ENCODE measurements around the gene PDE4D.

The PDE4D gene

DNA sequence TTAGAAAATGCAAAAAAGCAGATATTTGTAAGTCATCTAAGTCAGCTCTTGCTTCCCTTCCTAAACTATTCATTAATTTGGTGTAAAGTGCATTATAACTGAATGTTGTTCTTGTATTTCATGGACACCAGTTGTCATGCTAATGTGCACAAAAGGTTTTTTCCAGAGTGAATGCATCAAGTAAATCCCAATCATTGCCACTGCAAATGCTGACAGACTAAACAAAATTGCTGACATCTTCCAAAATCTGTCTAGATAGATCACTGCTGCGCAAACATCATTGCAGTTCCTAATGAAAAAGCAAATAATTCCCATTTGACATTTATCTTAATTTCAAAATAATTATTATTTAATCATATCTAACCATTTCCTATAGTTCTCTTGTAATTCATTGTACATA is 161.7 kb downstream of the PDE4D start:
- Histone ChIP-seq H3K27me3 (ENCODE audit: control insufficient read depth in 1 of 2, insufficient read depth in 2 of 2, low read length in 2 of 2) (no peaks in the 10 kb centered on the region), H3K9me3 (ENCODE audit: control insufficient read depth in 1 of 2, low read length in 2 of 2) (no peaks in the 10 kb centered on the region), H3K4me3 (ENCODE audit: low read depth in 1 of 2, low read length in 2 of 2) (no peak overlapping the region), H3K9ac (ENCODE audit: low read depth in 1 of 2, low read length in 2 of 2) (no peak overlapping the region), H3K4me1 (ENCODE audit: control insufficient read depth in 1 of 2, insufficient read depth in 2 of 2, low read length in 2 of 2) (no peaks in the 10 kb centered on the region), H3K36me3 (ENCODE audit: control insufficient read depth in 1 of 2, insufficient read depth in 2 of 2, low read length in 2 of 2) (no peaks in the 10 kb centered on the region), H3K27ac (ENCODE audit: low read depth, low read length) (no peak overlapping the region)

DNA sequence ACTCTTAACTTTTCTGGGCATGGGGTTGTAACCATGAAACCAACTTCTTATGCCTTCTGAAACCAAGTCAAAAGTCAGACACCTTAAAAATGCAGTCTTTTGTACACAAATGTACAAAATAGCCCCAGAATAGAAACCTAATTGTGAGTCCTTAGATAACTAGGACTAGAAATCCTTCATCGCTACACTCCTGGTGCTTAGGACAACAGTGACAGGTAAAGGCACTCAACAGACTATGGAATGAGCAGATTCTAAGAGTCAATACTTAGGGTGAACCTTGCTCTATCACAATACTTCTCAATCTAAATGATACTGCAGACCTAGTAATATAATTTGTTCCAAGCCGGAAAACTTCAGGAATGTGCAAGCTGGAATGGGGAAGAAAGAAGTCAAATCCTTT is 163.7 kb downstream of the PDE4D start:
- no peaks in the 10 kb centered on the region for H3K4me1 ChIP-seq (ENCODE audit: control insufficient read depth in 1 of 2, insufficient read depth in 2 of 2, low read length in 2 of 2)
- no peaks in the 10 kb centered on the region for H3K36me3 ChIP-seq (ENCODE audit: control insufficient read depth in 1 of 2, insufficient read depth in 2 of 2, low read length in 2 of 2)
- H3K27ac ChIP-seq (ENCODE audit: low read depth, low read length) = no peak overlapping the region
- H3K9ac ChIP-seq (ENCODE audit: low read depth in 1 of 2, low read length in 2 of 2) = no peak overlapping the region
- no peaks in the 10 kb centered on the region for H3K9me3 ChIP-seq (ENCODE audit: control insufficient read depth in 1 of 2, low read length in 2 of 2)
- no peak overlapping the region for H3K4me3 ChIP-seq (ENCODE audit: low read depth in 1 of 2, low read length in 2 of 2)
- no peaks in the 10 kb centered on the region for H3K27me3 ChIP-seq (ENCODE audit: control insufficient read depth in 1 of 2, insufficient read depth in 2 of 2, low read length in 2 of 2)

DNA sequence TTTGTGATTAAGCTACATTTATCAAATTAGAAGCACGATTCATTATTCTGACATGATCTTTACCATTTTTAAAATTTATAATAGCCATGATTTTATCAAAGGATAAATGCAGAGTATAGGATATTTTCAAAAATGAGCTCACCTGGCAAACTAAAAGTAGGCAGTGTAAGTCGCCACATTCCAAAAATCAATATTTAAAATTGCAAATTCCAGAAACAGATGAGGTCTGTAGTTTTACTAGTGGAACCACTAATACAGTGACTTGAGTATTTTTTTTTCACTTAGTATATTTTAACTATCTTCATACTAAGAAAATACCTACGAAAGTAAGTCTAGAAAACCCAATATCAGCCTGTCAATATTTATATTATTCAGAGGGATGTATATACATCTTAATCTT is 164.2 kb downstream of the PDE4D start:
- Histone ChIP-seq H3K27me3 (ENCODE audit: control insufficient read depth in 1 of 2, insufficient read depth in 2 of 2, low read length in 2 of 2) (no peaks in the 10 kb centered on the region), H3K27ac (ENCODE audit: low read depth, low read length) (no peak overlapping the region), H3K4me3 (ENCODE audit: low read depth in 1 of 2, low read length in 2 of 2) (no peak overlapping the region), H3K9me3 (ENCODE audit: control insufficient read depth in 1 of 2, low read length in 2 of 2) (no peaks in the 10 kb centered on the region), H3K36me3 (ENCODE audit: control insufficient read depth in 1 of 2, insufficient read depth in 2 of 2, low read length in 2 of 2) (no peaks in the 10 kb centered on the region), H3K4me1 (ENCODE audit: control insufficient read depth in 1 of 2, insufficient read depth in 2 of 2, low read length in 2 of 2) (no peaks in the 10 kb centered on the region), H3K9ac (ENCODE audit: low read depth in 1 of 2, low read length in 2 of 2) (no peak overlapping the region)

DNA sequence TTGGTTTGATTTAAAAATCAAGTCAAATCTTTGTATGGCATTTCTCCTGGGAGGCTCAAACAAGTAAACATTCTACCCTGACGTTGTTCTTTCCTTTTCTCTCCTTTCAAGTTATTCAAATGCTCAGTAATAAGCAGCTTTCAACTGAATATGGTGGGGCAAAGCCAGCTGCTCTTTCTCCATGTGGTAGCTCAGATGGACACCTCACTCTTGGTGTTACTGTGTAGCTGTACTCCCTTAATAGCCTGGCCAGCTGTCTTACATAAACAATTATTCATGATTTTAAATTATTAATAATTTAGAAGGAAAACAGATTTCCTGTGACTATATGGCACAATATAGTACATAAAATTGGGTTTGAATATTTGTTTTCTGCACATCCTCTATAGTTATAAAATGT is 165.2 kb downstream of the PDE4D start:
- H3K9me3 ChIP-seq (ENCODE audit: control insufficient read depth in 1 of 2, low read length in 2 of 2) = no peaks in the 10 kb centered on the region
- no peak overlapping the region for H3K27ac ChIP-seq (ENCODE audit: low read depth, low read length)
- H3K9ac ChIP-seq (ENCODE audit: low read depth in 1 of 2, low read length in 2 of 2) = no peak overlapping the region
- no peaks in the 10 kb centered on the region for H3K4me1 ChIP-seq (ENCODE audit: control insufficient read depth in 1 of 2, insufficient read depth in 2 of 2, low read length in 2 of 2)
- no peaks in the 10 kb centered on the region for H3K36me3 ChIP-seq (ENCODE audit: control insufficient read depth in 1 of 2, insufficient read depth in 2 of 2, low read length in 2 of 2)
- no peaks in the 10 kb centered on the region for H3K27me3 ChIP-seq (ENCODE audit: control insufficient read depth in 1 of 2, insufficient read depth in 2 of 2, low read length in 2 of 2)
- H3K4me3 ChIP-seq (ENCODE audit: low read depth in 1 of 2, low read length in 2 of 2) = no peak overlapping the region

DNA sequence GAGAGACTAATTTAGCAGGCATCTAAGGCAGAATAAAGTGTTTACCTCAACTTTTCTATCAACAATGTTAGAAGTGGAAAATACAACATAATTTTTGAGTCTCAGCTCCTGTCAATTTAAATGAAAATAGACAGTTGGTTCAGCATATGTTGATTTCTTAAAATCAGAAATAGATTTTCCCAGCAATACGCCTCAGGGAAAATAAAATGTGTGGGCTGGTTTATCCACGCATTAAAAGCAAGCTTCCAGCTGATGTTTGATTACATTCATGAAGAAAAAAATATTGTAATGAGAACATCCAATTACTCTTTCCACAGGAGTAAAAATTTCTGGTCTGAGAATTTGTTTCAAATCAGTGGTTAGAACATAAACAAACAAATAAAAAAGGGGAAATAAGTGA is 166.3 kb downstream of the PDE4D start:
- no peak overlapping the region for H3K27ac ChIP-seq (ENCODE audit: low read depth, low read length)
- no peaks in the 10 kb centered on the region for H3K4me1 ChIP-seq (ENCODE audit: control insufficient read depth in 1 of 2, insufficient read depth in 2 of 2, low read length in 2 of 2)

DNA sequence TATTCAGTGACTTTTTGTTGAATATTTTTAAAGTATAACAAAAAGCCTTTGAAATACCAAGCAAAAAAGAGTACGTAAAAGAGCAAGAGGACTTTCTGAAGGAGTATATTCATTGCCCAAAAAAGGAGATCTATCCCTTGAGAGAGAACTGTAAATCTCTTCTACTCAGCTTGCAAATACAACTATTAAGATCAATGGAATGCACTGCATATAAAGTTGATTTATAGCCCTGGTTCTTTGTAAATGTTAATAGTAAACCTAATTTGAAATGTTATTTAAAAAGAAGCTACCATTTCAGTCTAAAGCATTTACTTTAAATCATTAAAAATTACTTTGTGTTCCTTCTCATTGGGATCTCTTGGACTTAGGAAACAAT is 168.1 kb downstream of the PDE4D start:
- H3K9ac ChIP-seq (ENCODE audit: low read depth in 1 of 2, low read length in 2 of 2) = no peak overlapping the region
- H3K27ac ChIP-seq (ENCODE audit: low read depth, low read length) = no peak overlapping the region

More for the DNA sequence above, 166.3 kb downstream of the PDE4D start:
- Histone ChIP-seq H3K9ac (ENCODE audit: low read depth in 1 of 2, low read length in 2 of 2) (no peak overlapping the region), H3K27me3 (ENCODE audit: control insufficient read depth in 1 of 2, insufficient read depth in 2 of 2, low read length in 2 of 2) (no peaks in the 10 kb centered on the region), H3K4me3 (ENCODE audit: low read depth in 1 of 2, low read length in 2 of 2) (no peak overlapping the region), H3K36me3 (ENCODE audit: control insufficient read depth in 1 of 2, insufficient read depth in 2 of 2, low read length in 2 of 2) (no peaks in the 10 kb centered on the region), H3K9me3 (ENCODE audit: control insufficient read depth in 1 of 2, low read length in 2 of 2) (no peaks in the 10 kb centered on the region)

DNA sequence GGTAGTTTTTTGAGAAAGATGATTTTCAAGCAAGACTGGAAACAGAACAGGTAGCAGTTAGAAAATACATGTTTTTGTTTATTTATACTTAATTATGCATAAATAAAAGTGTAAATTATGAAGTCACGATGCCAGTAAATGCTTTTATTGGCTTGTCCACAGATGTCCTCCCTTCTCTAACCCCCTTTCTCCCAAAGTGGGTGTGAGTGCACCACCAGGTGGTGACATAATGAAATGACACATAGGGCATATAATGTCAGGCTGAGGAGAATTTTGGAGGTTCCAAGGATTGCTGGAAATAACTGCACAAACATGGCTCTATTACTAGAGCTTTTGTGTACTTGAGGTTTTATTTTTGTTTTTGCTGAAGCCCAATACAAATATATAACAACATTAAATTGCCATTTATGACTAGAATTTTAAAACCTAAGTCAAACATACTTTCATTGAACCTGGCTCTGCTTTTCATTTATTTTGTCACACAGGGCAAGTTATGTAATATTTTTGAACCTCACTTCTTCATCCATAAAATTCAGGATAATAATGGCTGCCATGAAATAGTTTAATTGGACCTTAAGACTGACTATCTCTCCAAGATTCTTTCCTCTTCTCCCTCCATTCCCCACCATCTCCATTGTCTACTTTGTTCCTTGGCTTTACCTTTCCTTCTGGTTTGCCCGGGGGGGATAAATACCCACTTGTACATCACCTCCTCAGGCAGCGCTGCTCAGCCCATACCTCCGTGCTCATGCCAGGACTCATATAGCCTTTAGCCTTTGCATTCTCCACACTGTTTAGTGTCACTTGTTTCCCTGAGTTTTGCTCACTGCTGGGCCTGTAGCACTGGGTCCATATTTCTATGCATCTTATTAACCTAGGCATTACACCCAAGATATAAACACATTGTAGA is 168.8 kb downstream of the PDE4D start:
- Histone ChIP-seq H3K27me3 (ENCODE audit: control insufficient read depth in 1 of 2, insufficient read depth in 2 of 2, low read length in 2 of 2) (no peaks in the 10 kb centered on the region), H3K4me3 (ENCODE audit: low read depth in 1 of 2, low read length in 2 of 2) (no peak overlapping the region), H3K36me3 (ENCODE audit: control insufficient read depth in 1 of 2, insufficient read depth in 2 of 2, low read length in 2 of 2) (no peaks in the 10 kb centered on the region), H3K9me3 (ENCODE audit: control insufficient read depth in 1 of 2, low read length in 2 of 2) (no peaks in the 10 kb centered on the region), H3K27ac (ENCODE audit: low read depth, low read length) (no peak overlapping the region), H3K4me1 (ENCODE audit: control insufficient read depth in 1 of 2, insufficient read depth in 2 of 2, low read length in 2 of 2) (no peaks in the 10 kb centered on the region), H3K9ac (ENCODE audit: low read depth in 1 of 2, low read length in 2 of 2) (no peak overlapping the region)

More for the DNA sequence above, 168.1 kb downstream of the PDE4D start:
- Histone ChIP-seq H3K4me1 (ENCODE audit: control insufficient read depth in 1 of 2, insufficient read depth in 2 of 2, low read length in 2 of 2) (no peaks in the 10 kb centered on the region), H3K36me3 (ENCODE audit: control insufficient read depth in 1 of 2, insufficient read depth in 2 of 2, low read length in 2 of 2) (no peaks in the 10 kb centered on the region), H3K9me3 (ENCODE audit: control insufficient read depth in 1 of 2, low read length in 2 of 2) (no peaks in the 10 kb centered on the region), H3K27me3 (ENCODE audit: control insufficient read depth in 1 of 2, insufficient read depth in 2 of 2, low read length in 2 of 2) (no peaks in the 10 kb centered on the region), H3K4me3 (ENCODE audit: low read depth in 1 of 2, low read length in 2 of 2) (no peak overlapping the region)

DNA sequence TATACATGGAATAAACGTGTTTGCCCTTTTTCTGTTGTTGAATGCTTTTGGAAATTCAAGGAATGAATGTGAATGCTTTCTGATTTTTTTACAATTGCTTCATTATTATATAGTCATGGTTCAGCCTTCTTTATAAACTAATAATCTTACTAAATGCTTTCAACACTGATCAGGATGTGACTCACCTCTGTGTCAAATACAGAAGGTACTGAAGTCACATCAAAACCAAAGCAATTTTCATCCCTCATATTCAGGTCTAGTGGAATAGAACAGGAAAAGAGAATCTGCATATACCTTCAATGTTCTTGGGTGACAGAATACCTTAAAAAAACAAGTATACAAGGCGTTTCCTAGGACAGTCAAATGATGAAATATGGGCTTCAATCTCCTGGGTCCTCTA is 170.7 kb downstream of the PDE4D start:
- Histone ChIP-seq H3K36me3 (ENCODE audit: control insufficient read depth in 1 of 2, insufficient read depth in 2 of 2, low read length in 2 of 2) (no peaks in the 10 kb centered on the region), H3K27ac (ENCODE audit: low read depth, low read length) (no peak overlapping the region), H3K9me3 (ENCODE audit: control insufficient read depth in 1 of 2, low read length in 2 of 2) (no peaks in the 10 kb centered on the region), H3K4me1 (ENCODE audit: control insufficient read depth in 1 of 2, insufficient read depth in 2 of 2, low read length in 2 of 2) (no peaks in the 10 kb centered on the region), H3K9ac (ENCODE audit: low read depth in 1 of 2, low read length in 2 of 2) (no peak overlapping the region), H3K4me3 (ENCODE audit: low read depth in 1 of 2, low read length in 2 of 2) (no peak overlapping the region), H3K27me3 (ENCODE audit: control insufficient read depth in 1 of 2, insufficient read depth in 2 of 2, low read length in 2 of 2) (no peaks in the 10 kb centered on the region)

DNA sequence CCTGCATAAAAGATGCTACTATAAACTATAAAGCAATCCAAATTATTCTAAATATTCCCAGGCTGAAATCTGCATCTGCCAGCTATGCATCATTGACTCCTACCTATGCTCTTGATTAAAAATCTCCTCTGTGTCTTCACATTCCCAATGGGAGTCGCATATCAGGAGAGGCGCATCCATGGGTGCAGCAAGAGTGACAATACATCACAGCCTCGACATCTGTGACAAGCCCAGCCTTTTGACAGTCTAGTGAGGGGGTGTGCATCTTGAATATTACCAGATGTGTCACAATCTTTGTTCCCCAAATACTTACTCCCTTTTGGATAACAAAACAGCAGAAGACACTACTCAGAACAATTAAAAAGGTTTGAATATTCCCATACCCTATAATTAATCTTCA is 171.8 kb downstream of the PDE4D start:
- no peaks in the 10 kb centered on the region for H3K36me3 ChIP-seq (ENCODE audit: control insufficient read depth in 1 of 2, insufficient read depth in 2 of 2, low read length in 2 of 2)
- H3K27me3 ChIP-seq (ENCODE audit: control insufficient read depth in 1 of 2, insufficient read depth in 2 of 2, low read length in 2 of 2) = no peaks in the 10 kb centered on the region
- H3K9me3 ChIP-seq (ENCODE audit: control insufficient read depth in 1 of 2, low read length in 2 of 2) = no peaks in the 10 kb centered on the region
- H3K27ac ChIP-seq (ENCODE audit: low read depth, low read length) = no peak overlapping the region
- no peaks in the 10 kb centered on the region for H3K4me1 ChIP-seq (ENCODE audit: control insufficient read depth in 1 of 2, insufficient read depth in 2 of 2, low read length in 2 of 2)
- no peak overlapping the region for H3K4me3 ChIP-seq (ENCODE audit: low read depth in 1 of 2, low read length in 2 of 2)
- no peak overlapping the region for H3K9ac ChIP-seq (ENCODE audit: low read depth in 1 of 2, low read length in 2 of 2)

DNA sequence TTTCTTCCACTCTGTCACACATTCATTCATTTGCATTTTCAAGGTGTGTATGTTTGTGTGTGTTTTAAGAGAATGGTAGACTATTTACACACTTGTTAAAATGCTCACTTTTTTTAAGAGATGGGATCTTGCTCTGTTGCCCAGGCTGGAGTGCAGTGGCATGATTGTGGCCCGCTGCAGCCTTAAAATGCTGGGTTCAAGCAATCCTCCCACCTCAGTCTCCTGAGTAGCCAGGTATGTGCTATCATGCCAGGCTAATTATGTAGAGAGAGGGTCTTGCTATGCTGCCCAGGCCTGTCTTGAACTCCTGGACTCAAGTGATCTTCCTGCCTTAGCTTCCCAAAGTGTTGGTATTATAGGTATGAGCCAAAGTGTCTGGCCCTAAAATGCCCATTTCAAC is 173.5 kb downstream of the PDE4D start:
- no peak overlapping the region for H3K4me3 ChIP-seq (ENCODE audit: low read depth in 1 of 2, low read length in 2 of 2)
- H3K27me3 ChIP-seq (ENCODE audit: control insufficient read depth in 1 of 2, insufficient read depth in 2 of 2, low read length in 2 of 2) = no peaks in the 10 kb centered on the region
- H3K9me3 ChIP-seq (ENCODE audit: control insufficient read depth in 1 of 2, low read length in 2 of 2) = no peaks in the 10 kb centered on the region
- H3K9ac ChIP-seq (ENCODE audit: low read depth in 1 of 2, low read length in 2 of 2) = no peak overlapping the region
- no peak overlapping the region for H3K27ac ChIP-seq (ENCODE audit: low read depth, low read length)
- no peaks in the 10 kb centered on the region for H3K36me3 ChIP-seq (ENCODE audit: control insufficient read depth in 1 of 2, insufficient read depth in 2 of 2, low read length in 2 of 2)
- no peaks in the 10 kb centered on the region for H3K4me1 ChIP-seq (ENCODE audit: control insufficient read depth in 1 of 2, insufficient read depth in 2 of 2, low read length in 2 of 2)

All from duodenal mucosa (tissue), 2 donors.